HEK293 (cell line): ENCODE results near the gene MACROH2A2.

Experiments used
- CTCF ChIP-seq: fragments of 450-650 bp; formaldehyde crosslinking; IDR thresholded peaks from 2 replicates; pipeline ENCODE4 v1.5.1; 2016; ENCODE audit warnings: missing biosample characterization, missing genetic modification characterization
- REST ChIP-seq: fragments of 450-650 bp; formaldehyde crosslinking; IDR thresholded peaks from 2 replicates; pipeline ENCODE4 v1.5.1; 2016; ENCODE audit warnings: missing biosample characterization, missing genetic modification characterization
- TSHZ1 ChIP-seq: fragments of 450-650 bp; formaldehyde crosslinking; IDR thresholded peaks from 2 replicates; pipeline ENCODE4 v1.5.1; 2016; ENCODE audit warnings: missing biosample characterization, missing genetic modification characterization, borderline replicate concordance
- ZBTB49 ChIP-seq: fragments of 450-650 bp; formaldehyde crosslinking; IDR thresholded peaks from 2 replicates; pipeline ENCODE4 v1.5.1; 2016; ENCODE audit warnings: missing biosample characterization, missing genetic modification characterization, low read depth
- ZNF133 ChIP-seq: fragments of 450-650 bp; formaldehyde crosslinking; IDR thresholded peaks from 2 replicates; pipeline ENCODE4 v1.5.1; 2016; ENCODE audit warnings: missing biosample characterization, missing genetic modification characterization
- ZNF221 ChIP-seq: fragments of 450-650 bp; formaldehyde crosslinking; IDR thresholded peaks from 2 replicates; pipeline ENCODE4 v1.5.1; 2017; ENCODE audit warnings: missing biosample characterization, missing genetic modification characterization, borderline replicate concordance
- ZNF645 ChIP-seq: fragments of 450-650 bp; formaldehyde crosslinking; IDR thresholded peaks from 2 replicates; pipeline ENCODE4; 2016; ENCODE audit warnings: missing biosample characterization, missing genetic modification characterization
- ZNF76 ChIP-seq: fragments of 450-650 bp; formaldehyde crosslinking; IDR thresholded peaks from 2 replicates; pipeline ENCODE4; 2016; ENCODE audit warnings: low read depth, missing biosample characterization, missing genetic modification characterization, borderline replicate concordance

- TF ChIP-seq CTCF (tag by site-specific recombination) (no peak), TSHZ1 (no peak), ZNF221 (tag by site-specific recombination) (no peak), REST (tag by site-specific recombination) (no peak), ZBTB49 (tag by site-specific recombination) (no peak), ZNF645 (tag by site-specific recombination) (no peak), ZNF133 (tag by site-specific recombination) (no peak), ZNF76 (tag by site-specific recombination) (no peak)
Observed at GRCh38 chr10:70137927-70138883, 85.6 kb downstream of the MACROH2A2 start.
